HepG2 (cell line): ENCODE data around the gene CLDND2. TPM values are rescaled to one million over a fixed set of nuclear protein-coding genes. Genes with fewer than 3 reads are reported as not detected.
A peak's percentile ranks its signal among the peaks of the same experiment; 100 is the strongest.

ENCODE experiments used
- CEBPG ChIP-seq: IDR thresholded peaks from 2 replicates; pipeline ENCODE4 v1.6.1; 2016
- MTA1 ChIP-seq: sonication (generic); formaldehyde crosslinking; IDR thresholded peaks from 2 replicates; pipeline ENCODE4 v1.4.0; 2020; ENCODE audit warnings: missing genetic modification reagents, mild to moderate bottlenecking, borderline replicate concordance
- RAD51 ChIP-seq: fragments of 450-650 bp; IDR thresholded peaks from 2 replicates; pipeline ENCODE4 v1.6.1; 2016; ENCODE audit warnings: borderline replicate concordance
- SMAD1 ChIP-seq: sonication (generic); formaldehyde crosslinking; IDR thresholded peaks from 2 replicates; pipeline ENCODE4 v1.4.0; 2020; ENCODE audit warnings: missing genetic modification reagents, low read depth, mild to moderate bottlenecking, borderline replicate concordance
- SRSF9 ChIP-seq: fragments of 200-400 bp; formaldehyde crosslinking; IDR thresholded peaks from 2 replicates; pipeline ENCODE4 v1.6.1; 2018; ENCODE audit warnings: borderline replicate concordance, mild to moderate bottlenecking, low read depth, low read length; ENCODE audit not compliant: insufficient read depth, poor library complexity, severe bottlenecking
- TAF1 ChIP-seq: sonication (generic); formaldehyde crosslinking; IDR thresholded peaks from 2 replicates; pipeline ENCODE4 v1.4.0; 2020; ENCODE audit warnings: missing genetic modification reagents
- ZFP36 ChIP-seq: fragments of 150-350 bp; IDR thresholded peaks from 2 replicates; pipeline ENCODE4 v1.6.1; 2018; ENCODE audit warnings: borderline replicate concordance, low read length, low read depth; ENCODE audit not compliant: partially characterized antibody
- ZFP41 ChIP-seq: sonication (generic); formaldehyde crosslinking; IDR thresholded peaks from 2 replicates; pipeline ENCODE4 v1.4.0; 2020; ENCODE audit warnings: mild to moderate bottlenecking, missing genetic modification reagents, borderline replicate concordance
- ZFY ChIP-seq: sonication (generic); formaldehyde crosslinking; IDR thresholded peaks from 2 replicates; pipeline ENCODE4 v1.4.0; 2020; ENCODE audit warnings: missing genetic modification reagents
- ZNF619 ChIP-seq: sonication (generic); formaldehyde crosslinking; IDR thresholded peaks from 2 replicates; pipeline ENCODE4 v1.4.0; 2020; ENCODE audit warnings: mild to moderate bottlenecking, missing genetic modification reagents
- ZNF629 ChIP-seq: sonication (generic); formaldehyde crosslinking; conservative IDR thresholded peaks from 2 replicates; pipeline ENCODE4 v1.5.0; 2020; ENCODE audit warnings: missing genetic modification reagents
- ZNF724P ChIP-seq: sonication (generic); formaldehyde crosslinking; IDR thresholded peaks from 2 replicates; pipeline ENCODE4 v1.8.0; 2022; ENCODE audit warnings: missing genetic modification reagents, borderline replicate concordance
- ZNF768 ChIP-seq: sonication (generic); formaldehyde crosslinking; IDR thresholded peaks from 2 replicates; pipeline ENCODE4 v1.4.0; 2020; ENCODE audit warnings: missing genetic modification reagents
- ZSCAN9 ChIP-seq: IDR thresholded peaks from 2 replicates; pipeline ENCODE4 v1.6.1; 2016; ENCODE audit warnings: borderline replicate concordance
- polyA plus RNA-seq, 8 experiments: library from polyadenylated mRNA; depleted of rRNA in 3 of 8; stranded (reverse) in 7 of 8; unstranded in 1 of 8; fragments of >200 nt; fragmentation: Illumina TruSeq in 4 of 8; extraction: Trizol in 4 of 8; gene quantifications; 2 replicates each; pipeline versions ENCODE4 v1.2.1 to v1.2.3, GENCODE V29; 2011 to 2016; ENCODE audit warnings: low read depth in 4 of 8, missing spikeins in 1 of 8, mixed read lengths in 1 of 8; ENCODE audit not compliant: insufficient read depth in 1 of 8
- total RNA-seq, 5 experiments: library from RNA; depleted of rRNA; stranded (reverse); fragments of >200 nt; fragmentation: Illumina TruSeq; extraction: Trizol; gene quantifications; 2 replicates each; pipeline ENCODE4 v1.2.3, GENCODE V29; 2016; ENCODE audit warnings: low read depth in 1 of 5
- TF ChIP-seq, protein P1 (sequence below): sonication (generic); formaldehyde crosslinking; IDR thresholded peaks from 2 replicates; pipeline ENCODE4 v1.5.0; 2020; ENCODE audit warnings: missing genetic modification reagents
- TF ChIP-seq, protein P2 (sequence below): IDR thresholded peaks from 2 replicates; pipeline ENCODE4 v1.6.1; 2012; ENCODE audit warnings: inconsistent platforms
- TF ChIP-seq, protein P3 (sequence below): IDR thresholded peaks from 2 replicates; pipeline ENCODE4 v1.4.0; 2020; ENCODE audit warnings: mild to moderate bottlenecking, missing genetic modification reagents
- TF ChIP-seq, protein P4 (sequence below): IDR thresholded peaks from 2 replicates; pipeline ENCODE4 v1.6.1; 2016; ENCODE audit warnings: missing compliant biosample characterization, missing genetic modification reagents, borderline replicate concordance
- TF ChIP-seq, protein P5 (sequence below): sonication (generic); formaldehyde crosslinking; IDR thresholded peaks from 2 replicates; pipeline ENCODE4 v1.4.0; 2020; ENCODE audit warnings: mild to moderate bottlenecking, missing genetic modification reagents

The CLDND2 gene
- total and polyA plus RNA-seq, 2 of the 13 experiments (the other 11 are each of a cell fraction or from before 2014, with no cell fraction given) = 0.84 to 1.8 TPM

DNA sequence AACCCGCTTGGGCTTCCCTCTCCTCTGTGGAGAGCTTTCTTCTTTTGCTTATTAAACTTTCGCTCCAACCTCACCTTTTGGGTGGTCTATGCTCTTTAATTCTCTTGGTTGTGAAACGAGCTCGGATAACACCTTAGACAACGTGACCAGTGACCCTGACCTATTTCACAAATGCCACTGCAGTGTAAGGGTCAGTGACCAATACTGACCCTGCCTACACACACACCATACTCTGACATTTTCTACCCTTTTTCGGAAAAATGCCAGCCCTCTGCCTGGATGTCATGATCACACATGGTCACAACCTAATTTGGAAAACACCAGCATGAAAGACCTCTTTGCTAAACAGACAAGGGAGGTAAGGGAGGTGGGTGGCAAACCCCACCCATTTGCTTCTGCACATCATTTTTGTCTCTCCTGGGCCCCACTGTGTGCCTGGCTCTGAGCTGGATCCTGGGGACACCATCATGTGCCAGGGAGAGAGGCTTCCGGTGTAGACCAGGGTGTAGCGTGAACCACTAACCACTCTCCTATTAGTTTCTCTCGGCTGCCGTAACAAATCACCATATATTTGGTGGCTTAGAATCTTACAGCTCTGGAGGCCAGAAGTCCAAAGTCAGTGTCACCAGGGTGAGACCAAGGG, 12.5 kb downstream of the CLDND2 start (continued):
- no peak for TF ChIP-seq ZFP36
- no peak for TF ChIP-seq ZSCAN9
- TF ChIP-seq RAD51 = no peak
- TF ChIP-seq TAF1 (CRISPR knock-in tag) = no peak
- TF ChIP-seq SRSF9 = no peak
- TF ChIP-seq MTA1 (CRISPR knock-in tag) = no peak
- TF ChIP-seq ZNF724P (CRISPR knock-in tag) = no peak
- TF ChIP-seq CEBPG (CRISPR knock-in tag) = peak; percentile 93
- TF ChIP-seq, protein P1, sequence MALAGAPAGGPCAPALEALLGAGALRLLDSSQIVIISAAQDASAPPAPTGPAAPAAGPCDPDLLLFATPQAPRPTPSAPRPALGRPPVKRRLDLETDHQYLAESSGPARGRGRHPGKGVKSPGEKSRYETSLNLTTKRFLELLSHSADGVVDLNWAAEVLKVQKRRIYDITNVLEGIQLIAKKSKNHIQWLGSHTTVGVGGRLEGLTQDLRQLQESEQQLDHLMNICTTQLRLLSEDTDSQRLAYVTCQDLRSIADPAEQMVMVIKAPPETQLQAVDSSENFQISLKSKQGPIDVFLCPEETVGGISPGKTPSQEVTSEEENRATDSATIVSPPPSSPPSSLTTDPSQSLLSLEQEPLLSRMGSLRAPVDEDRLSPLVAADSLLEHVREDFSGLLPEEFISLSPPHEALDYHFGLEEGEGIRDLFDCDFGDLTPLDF (CRISPR knock-in tag) = no peak
- no peak for TF ChIP-seq ZFY (CRISPR knock-in tag)
- no peak for TF ChIP-seq ZNF768
- TF ChIP-seq ZNF629 (CRISPR knock-in tag) = peak; percentile 43
- TF ChIP-seq, protein P2, sequence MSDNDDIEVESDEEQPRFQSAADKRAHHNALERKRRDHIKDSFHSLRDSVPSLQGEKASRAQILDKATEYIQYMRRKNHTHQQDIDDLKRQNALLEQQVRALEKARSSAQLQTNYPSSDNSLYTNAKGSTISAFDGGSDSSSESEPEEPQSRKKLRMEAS = peak; percentile 56; the same call in 1 of the 2 replicates
- TF ChIP-seq ZFP41 = no peak
- TF ChIP-seq, protein P3, sequence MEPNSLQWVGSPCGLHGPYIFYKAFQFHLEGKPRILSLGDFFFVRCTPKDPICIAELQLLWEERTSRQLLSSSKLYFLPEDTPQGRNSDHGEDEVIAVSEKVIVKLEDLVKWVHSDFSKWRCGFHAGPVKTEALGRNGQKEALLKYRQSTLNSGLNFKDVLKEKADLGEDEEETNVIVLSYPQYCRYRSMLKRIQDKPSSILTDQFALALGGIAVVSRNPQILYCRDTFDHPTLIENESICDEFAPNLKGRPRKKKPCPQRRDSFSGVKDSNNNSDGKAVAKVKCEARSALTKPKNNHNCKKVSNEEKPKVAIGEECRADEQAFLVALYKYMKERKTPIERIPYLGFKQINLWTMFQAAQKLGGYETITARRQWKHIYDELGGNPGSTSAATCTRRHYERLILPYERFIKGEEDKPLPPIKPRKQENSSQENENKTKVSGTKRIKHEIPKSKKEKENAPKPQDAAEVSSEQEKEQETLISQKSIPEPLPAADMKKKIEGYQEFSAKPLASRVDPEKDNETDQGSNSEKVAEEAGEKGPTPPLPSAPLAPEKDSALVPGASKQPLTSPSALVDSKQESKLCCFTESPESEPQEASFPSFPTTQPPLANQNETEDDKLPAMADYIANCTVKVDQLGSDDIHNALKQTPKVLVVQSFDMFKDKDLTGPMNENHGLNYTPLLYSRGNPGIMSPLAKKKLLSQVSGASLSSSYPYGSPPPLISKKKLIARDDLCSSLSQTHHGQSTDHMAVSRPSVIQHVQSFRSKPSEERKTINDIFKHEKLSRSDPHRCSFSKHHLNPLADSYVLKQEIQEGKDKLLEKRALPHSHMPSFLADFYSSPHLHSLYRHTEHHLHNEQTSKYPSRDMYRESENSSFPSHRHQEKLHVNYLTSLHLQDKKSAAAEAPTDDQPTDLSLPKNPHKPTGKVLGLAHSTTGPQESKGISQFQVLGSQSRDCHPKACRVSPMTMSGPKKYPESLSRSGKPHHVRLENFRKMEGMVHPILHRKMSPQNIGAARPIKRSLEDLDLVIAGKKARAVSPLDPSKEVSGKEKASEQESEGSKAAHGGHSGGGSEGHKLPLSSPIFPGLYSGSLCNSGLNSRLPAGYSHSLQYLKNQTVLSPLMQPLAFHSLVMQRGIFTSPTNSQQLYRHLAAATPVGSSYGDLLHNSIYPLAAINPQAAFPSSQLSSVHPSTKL (CRISPR knock-in tag) = peak; percentile 91
- TF ChIP-seq, protein P4, sequence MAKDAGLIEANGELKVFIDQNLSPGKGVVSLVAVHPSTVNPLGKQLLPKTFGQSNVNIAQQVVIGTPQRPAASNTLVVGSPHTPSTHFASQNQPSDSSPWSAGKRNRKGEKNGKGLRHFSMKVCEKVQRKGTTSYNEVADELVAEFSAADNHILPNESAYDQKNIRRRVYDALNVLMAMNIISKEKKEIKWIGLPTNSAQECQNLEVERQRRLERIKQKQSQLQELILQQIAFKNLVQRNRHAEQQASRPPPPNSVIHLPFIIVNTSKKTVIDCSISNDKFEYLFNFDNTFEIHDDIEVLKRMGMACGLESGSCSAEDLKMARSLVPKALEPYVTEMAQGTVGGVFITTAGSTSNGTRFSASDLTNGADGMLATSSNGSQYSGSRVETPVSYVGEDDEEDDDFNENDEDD (CRISPR knock-in tag) = peak; percentile 25; the same call in 1 of the 2 replicates
- TF ChIP-seq ZNF619 (CRISPR knock-in tag) = no peak
- TF ChIP-seq, protein P5, sequence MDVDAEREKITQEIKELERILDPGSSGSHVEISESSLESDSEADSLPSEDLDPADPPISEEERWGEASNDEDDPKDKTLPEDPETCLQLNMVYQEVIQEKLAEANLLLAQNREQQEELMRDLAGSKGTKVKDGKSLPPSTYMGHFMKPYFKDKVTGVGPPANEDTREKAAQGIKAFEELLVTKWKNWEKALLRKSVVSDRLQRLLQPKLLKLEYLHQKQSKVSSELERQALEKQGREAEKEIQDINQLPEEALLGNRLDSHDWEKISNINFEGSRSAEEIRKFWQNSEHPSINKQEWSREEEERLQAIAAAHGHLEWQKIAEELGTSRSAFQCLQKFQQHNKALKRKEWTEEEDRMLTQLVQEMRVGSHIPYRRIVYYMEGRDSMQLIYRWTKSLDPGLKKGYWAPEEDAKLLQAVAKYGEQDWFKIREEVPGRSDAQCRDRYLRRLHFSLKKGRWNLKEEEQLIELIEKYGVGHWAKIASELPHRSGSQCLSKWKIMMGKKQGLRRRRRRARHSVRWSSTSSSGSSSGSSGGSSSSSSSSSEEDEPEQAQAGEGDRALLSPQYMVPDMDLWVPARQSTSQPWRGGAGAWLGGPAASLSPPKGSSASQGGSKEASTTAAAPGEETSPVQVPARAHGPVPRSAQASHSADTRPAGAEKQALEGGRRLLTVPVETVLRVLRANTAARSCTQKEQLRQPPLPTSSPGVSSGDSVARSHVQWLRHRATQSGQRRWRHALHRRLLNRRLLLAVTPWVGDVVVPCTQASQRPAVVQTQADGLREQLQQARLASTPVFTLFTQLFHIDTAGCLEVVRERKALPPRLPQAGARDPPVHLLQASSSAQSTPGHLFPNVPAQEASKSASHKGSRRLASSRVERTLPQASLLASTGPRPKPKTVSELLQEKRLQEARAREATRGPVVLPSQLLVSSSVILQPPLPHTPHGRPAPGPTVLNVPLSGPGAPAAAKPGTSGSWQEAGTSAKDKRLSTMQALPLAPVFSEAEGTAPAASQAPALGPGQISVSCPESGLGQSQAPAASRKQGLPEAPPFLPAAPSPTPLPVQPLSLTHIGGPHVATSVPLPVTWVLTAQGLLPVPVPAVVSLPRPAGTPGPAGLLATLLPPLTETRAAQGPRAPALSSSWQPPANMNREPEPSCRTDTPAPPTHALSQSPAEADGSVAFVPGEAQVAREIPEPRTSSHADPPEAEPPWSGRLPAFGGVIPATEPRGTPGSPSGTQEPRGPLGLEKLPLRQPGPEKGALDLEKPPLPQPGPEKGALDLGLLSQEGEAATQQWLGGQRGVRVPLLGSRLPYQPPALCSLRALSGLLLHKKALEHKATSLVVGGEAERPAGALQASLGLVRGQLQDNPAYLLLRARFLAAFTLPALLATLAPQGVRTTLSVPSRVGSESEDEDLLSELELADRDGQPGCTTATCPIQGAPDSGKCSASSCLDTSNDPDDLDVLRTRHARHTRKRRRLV (CRISPR knock-in tag) = no peak
- no peak for TF ChIP-seq SMAD1 (CRISPR knock-in tag)
